Nucleus accumbens (tissue), 56 donors: ENCODE data around the gene APP.
"Not testable (repeated sequence)": the region's sequence is repeated elsewhere in the genome, so short reads cannot be mapped to it uniquely, and the experiment has no call there.

Experiments
- DNase-seq, 56 donors: peaks; one replicate each; lab custom pipeline; 2025; lab: John Stamatoyannopoulos, UW

The APP gene

GRCh38 chr21:26036916-26037315 lies 133.7 kb downstream of the APP start:
- no peak for DNase-seq

- no peak for DNase-seq
These were observed 138.3 kb downstream of the APP start for GRCh38 chr21:26032263-26032662.

- peak in 2 of 56 donors; percentile 14 to 19 for DNase-seq
These were observed 142.4 kb downstream of the APP start for GRCh38 chr21:26028183-26028582.

GRCh38 chr21:26027696-26028095 lies 142.9 kb downstream of the APP start:
- DNase-seq: no peak

- DNase-seq: no peak
These were observed 144.7 kb downstream of the APP start for GRCh38 chr21:26025536-26026512.

GRCh38 chr21:26023406-26023805 lies 147.2 kb downstream of the APP start:
- not testable (repeated sequence) for DNase-seq

- not testable (repeated sequence) for DNase-seq
These were observed 147.8 kb downstream of the APP start for GRCh38 chr21:26022598-26023337.

- no peak for DNase-seq
These were observed 150.1 kb downstream of the APP start for GRCh38 chr21:26020510-26020909.

GRCh38 chr21:26020081-26020480 lies 150.5 kb downstream of the APP start:
- no peak for DNase-seq

GRCh38 chr21:26019236-26019635 lies 151.3 kb downstream of the APP start:
- DNase-seq: no peak

- no peak for DNase-seq
These were observed 156.6 kb downstream of the APP start for GRCh38 chr21:26013970-26014369.

GRCh38 chr21:26012482-26012881 lies 158.1 kb downstream of the APP start:
- not testable (repeated sequence) for DNase-seq

- DNase-seq: peak in 4 of 56 donors; percentile 22 to 29 (median 26)
These were observed 159.2 kb downstream of the APP start for GRCh38 chr21:26011292-26011940.

GRCh38 chr21:26007951-26008498 lies 162.5 kb downstream of the APP start:
- DNase-seq: no peak

- DNase-seq: no peak
These were observed 165.1 kb downstream of the APP start for GRCh38 chr21:26005464-26005863.

GRCh38 chr21:26003404-26003803 lies 167.2 kb downstream of the APP start:
- no peak for DNase-seq

GRCh38 chr21:26001356-26001755 lies 169.2 kb downstream of the APP start:
- no peak for DNase-seq

GRCh38 chr21:25999921-26000582 lies 170.5 kb downstream of the APP start:
- peak in 2 of 56 donors; percentile 12 to 31 for DNase-seq

GRCh38 chr21:25997788-25998611 lies 172.6 kb downstream of the APP start:
- DNase-seq: peak in 32 of 56 donors; percentile 3 to 69 (median 44)
